HUES64 (cell line): ENCODE measurements around the gene SIRPB2. TPM values are rescaled to one million over a fixed set of nuclear protein-coding genes. Genes with fewer than 3 reads are reported as not detected.

Source experiments
- H3K27ac ChIP-seq: 2 replicates; pipeline ENCODE4 v1.7.0; 2013; ENCODE audit warnings: low read depth, low read length, inconsistent platforms
- H3K27me3 ChIP-seq: 2 replicates; pipeline ENCODE4 v1.6.1; 2013; ENCODE audit warnings: mild to moderate bottlenecking, low read length; ENCODE audit not compliant: insufficient read depth
- H3K36me3 ChIP-seq: 2 replicates; pipeline ENCODE4 v1.6.1; 2013; ENCODE audit warnings: mild to moderate bottlenecking, low read length; ENCODE audit not compliant: insufficient read depth
- H3K4me1 ChIP-seq: 2 replicates; pipeline ENCODE4 v1.6.1; 2013; ENCODE audit warnings: mild to moderate bottlenecking, low read length, moderate library complexity; ENCODE audit not compliant: insufficient read depth
- H3K4me3 ChIP-seq: 2 replicates; pipeline ENCODE4 v1.5.1; 2013; ENCODE audit warnings: mild to moderate bottlenecking, low read length, moderate library complexity
- H3K9ac ChIP-seq: 2 replicates; pipeline ENCODE4 v1.6.1; 2013; ENCODE audit warnings: mild to moderate bottlenecking, low read depth, low read length
- H3K9me3 ChIP-seq: 2 replicates; pipeline ENCODE4 v1.6.1; 2013; ENCODE audit warnings: low read depth, low read length; ENCODE audit not compliant: insufficient read depth
- WGBS: fragments of 150-250, 120-280 bp; methylation state at CpG from one replicate; pipeline ENCODE4 v1.1.7; 2013; ENCODE audit warnings: missing lambda C conversion rate; 5-methylcytosine and 5-hydroxymethylcytosine counted together
- polyA plus RNA-seq, 2 experiments: library from polyadenylated mRNA; stranded (reverse); fragments of 50-300 nt; gene quantifications; one replicate each; pipeline ENCODE4 v1.2.3, GENCODE V29; 2013

SIRPB2 gene
- polyA plus RNA-seq (2013, experiment 1 of 2): not detected
- not detected for polyA plus RNA-seq (2013, experiment 2 of 2)

DNA sequence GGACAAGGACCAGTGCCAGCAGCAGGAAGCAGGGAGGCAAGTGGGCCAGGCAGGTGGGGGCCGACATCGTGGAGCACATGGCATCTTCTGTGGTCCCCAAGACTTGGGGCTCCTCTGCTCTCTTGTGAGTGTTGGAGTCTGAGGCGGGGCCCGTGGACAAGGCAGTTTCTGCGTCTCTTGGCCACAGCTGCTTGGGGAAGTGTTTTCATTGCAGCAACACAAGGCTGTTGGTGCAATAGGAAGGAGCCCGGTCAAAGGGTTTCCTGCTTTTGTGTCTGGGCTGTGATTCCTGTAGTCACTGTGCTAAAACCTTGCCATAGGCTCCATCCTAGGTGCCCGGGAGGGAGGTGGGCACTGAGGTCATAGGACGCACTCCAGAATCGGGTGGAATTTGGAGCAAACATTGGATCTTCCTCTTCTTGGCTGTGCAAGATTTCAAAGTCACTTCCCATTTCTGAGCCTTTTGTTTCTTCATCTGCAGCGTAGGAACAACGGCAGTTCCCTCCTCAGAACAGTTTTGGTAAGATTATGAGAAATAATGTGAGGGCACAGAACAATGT, at the start of gene SIRPB2:
Gene SIRPB2 (minus strand): TSS at position 140 of the 560 bp plus-strand sequence. CDS start 61 bp downstream, at position 79.
- H3K36me3 ChIP-seq: no peaks in the 10 kb centered on the region
- H3K9me3 ChIP-seq: no peaks in the 10 kb centered on the region
- no peak within 1 kb of the TSS for H3K27ac ChIP-seq
- no peaks in the 10 kb centered on the region for H3K4me1 ChIP-seq
- H3K27me3 ChIP-seq: peaks cover 6% of the 10 kb centered on the region; the same call in 1 of the 2 replicates
- WGBS: 95% methylated on average over 11 of the region's 11 CpGs
- no peak within 1 kb of the TSS for H3K4me3 ChIP-seq
- no peak within 1 kb of the TSS for H3K9ac ChIP-seq

DNA sequence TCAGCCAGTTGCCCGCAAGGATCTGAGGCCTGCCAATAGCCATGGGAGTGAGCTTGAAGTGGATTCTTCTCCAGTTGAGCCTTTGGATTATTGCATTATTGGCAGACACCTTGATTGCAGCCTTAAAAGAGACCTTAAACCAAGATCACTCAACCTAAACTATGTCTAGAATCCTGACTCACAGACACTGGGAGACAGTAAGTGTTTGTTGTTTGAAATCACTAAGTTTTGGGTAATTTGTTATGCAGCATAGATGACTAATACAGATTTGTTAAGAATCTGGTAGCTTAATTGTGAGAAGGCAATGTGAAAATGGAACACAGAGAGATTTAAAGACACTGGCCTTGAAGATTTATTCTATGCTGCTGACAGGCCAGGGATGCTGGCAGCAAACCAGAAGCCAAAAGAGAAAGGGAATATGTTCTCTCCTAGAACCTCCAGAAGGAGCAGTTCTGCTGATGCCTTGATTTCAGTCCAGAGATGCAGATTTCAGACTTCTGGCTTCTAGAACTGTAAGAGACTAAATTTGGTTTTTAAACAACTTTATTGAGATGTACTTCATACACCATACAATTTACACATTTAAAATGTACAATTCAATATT, 48.7 kb upstream of the SIRPB2 start:
- H3K9me3 ChIP-seq: no peaks in the 10 kb centered on the region
- no peak overlapping the region for H3K27ac ChIP-seq
- 89% methylated on average over 1 of the region's 1 CpG for WGBS
- no peak overlapping the region for H3K9ac ChIP-seq
- H3K4me1 ChIP-seq: no peaks in the 10 kb centered on the region
- H3K4me3 ChIP-seq: no peak overlapping the region
- no peaks in the 10 kb centered on the region for H3K36me3 ChIP-seq
- no peaks in the 10 kb centered on the region for H3K27me3 ChIP-seq

DNA sequence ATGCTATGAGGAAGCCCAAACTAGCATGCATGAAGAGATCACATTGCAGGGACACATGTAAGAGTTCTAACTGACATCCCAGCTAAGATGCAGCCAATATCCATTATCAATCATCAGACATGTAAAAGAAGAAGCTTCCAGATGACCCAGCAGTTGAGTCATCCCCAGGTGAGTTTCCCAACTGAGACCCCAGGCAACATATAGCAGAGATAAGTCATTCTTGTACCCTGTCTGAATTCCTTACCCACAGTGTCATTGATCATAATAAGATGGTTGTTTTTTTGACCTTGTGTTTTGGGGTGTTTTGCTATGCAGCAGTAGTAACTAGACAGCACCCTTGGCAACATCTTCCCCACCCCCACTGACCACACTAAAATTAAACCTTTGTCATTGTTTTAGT, 47.4 kb upstream of the SIRPB2 start:
- H3K4me3 ChIP-seq: no peak overlapping the region
- no peaks in the 10 kb centered on the region for H3K4me1 ChIP-seq
- no peaks in the 10 kb centered on the region for H3K9me3 ChIP-seq
- no peak overlapping the region for H3K27ac ChIP-seq
- no peaks in the 10 kb centered on the region for H3K36me3 ChIP-seq
- H3K27me3 ChIP-seq: no peaks in the 10 kb centered on the region
- no peak overlapping the region for H3K9ac ChIP-seq

DNA sequence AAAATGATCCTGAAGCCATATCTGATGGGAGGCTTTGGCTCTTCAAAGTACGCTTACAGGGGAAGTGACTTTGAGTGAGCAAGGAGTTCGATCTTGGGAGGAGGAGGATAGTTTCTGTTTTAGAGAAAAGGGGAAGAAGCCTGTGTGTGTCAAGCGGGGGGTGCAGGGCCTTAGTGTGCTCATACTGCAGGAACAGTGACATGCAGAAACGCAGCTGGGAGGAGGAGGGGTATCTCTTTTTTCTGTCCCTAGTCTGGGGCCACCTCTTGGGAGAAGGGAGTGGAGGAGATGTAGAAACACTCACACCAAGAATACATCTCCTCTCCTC, 46.5 kb upstream of the SIRPB2 start:
- Histone ChIP-seq H3K27ac (no peak overlapping the region), H3K27me3 (no peaks in the 10 kb centered on the region), H3K9ac (no peak overlapping the region), H3K4me1 (no peaks in the 10 kb centered on the region), H3K4me3 (no peak overlapping the region), H3K36me3 (no peaks in the 10 kb centered on the region), H3K9me3 (no peaks in the 10 kb centered on the region)
- 68% methylated on average over 4 of the region's 4 CpGs for WGBS

DNA sequence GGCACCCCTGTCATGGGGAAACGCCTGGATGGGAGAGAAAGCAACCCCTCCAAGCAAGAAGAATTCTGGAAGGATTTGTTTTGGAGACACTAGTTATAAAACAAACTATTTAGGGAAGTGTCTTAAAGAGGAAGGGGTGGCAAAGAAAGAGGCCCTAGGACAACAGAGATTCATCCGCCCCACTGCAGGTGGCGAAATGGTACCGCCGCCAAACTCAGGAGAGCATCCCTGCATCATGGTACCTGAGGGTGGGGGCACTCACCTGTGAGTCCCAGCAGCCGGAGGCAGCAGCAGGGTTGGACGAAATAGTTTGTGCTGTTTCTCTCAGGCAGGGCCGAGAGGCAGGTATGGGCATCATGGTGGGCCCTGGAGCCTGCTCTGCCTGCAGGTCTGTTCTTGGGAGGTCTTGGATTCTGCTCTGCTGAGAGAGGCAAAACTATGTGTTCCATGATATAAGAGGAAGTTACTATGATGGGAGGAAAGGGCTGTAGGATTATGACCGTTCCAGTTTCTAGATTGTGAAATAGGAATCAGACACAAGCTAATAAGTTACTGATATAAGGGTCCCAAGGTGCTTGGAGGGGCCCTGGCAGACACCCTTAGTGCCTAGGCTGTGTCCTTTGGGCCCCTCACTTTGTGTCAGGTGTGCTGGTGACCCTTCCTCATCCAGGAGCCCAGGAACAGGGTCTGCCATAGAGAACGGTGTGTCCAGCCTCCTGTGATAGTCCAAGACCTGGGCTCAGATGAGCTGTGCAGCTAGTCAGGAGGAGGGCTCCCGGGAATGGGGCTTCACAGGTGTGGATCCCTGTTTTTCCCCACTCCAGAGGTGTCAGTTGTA, 45.9 kb upstream of the SIRPB2 start:
- WGBS: 92% methylated on average over 11 of the region's 11 CpGs
- H3K4me3 ChIP-seq: no peak overlapping the region

DNA sequence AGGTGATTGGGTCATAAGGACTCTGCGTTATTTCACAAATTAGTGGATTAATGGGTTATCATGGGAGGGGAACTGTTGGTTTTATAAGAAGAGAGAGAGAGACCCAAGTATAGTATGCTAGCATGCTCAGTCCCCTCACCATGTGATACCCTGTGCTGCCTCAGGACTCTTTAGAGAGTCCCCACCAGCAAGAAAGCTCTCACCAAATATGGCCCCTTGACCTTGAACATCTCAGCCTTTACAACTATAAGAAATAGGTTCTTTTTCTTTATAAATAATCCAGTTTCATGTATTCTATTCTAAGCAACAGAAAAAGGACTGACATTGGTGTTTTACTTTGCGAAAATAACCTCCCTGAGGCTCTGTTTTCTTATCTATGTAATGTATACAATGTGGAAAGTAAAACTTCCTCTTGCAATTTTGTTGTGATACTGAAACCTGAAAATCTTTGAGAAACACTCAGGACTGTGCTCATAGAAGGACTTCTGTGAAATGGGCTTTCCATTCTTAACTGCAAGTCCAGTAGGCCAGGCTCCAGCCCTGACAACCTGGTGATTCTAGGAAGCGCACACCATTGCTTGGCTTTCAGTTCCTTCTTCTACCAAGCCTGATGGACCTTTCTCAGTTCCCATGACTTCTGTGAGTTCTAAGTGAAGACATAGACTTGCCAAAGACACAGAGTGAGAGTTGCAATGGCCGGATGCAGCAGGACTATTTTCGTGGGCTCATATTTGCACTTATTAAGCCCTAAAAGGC, 44.4 kb upstream of the SIRPB2 start:
- H3K36me3 ChIP-seq: no peaks in the 10 kb centered on the region
- H3K4me1 ChIP-seq: no peaks in the 10 kb centered on the region
- no peak overlapping the region for H3K27ac ChIP-seq
- WGBS: 91% methylated on average over 4 of the region's 5 CpGs
- H3K4me3 ChIP-seq: no peak overlapping the region
- H3K9ac ChIP-seq: no peak overlapping the region
- no peaks in the 10 kb centered on the region for H3K27me3 ChIP-seq
- H3K9me3 ChIP-seq: no peaks in the 10 kb centered on the region

More for the DNA sequence above, 45.9 kb upstream of the SIRPB2 start:
- Histone ChIP-seq H3K36me3 (no peaks in the 10 kb centered on the region), H3K4me1 (no peaks in the 10 kb centered on the region), H3K9ac (no peak overlapping the region), H3K27me3 (no peaks in the 10 kb centered on the region), H3K27ac (no peak overlapping the region), H3K9me3 (no peaks in the 10 kb centered on the region)

DNA sequence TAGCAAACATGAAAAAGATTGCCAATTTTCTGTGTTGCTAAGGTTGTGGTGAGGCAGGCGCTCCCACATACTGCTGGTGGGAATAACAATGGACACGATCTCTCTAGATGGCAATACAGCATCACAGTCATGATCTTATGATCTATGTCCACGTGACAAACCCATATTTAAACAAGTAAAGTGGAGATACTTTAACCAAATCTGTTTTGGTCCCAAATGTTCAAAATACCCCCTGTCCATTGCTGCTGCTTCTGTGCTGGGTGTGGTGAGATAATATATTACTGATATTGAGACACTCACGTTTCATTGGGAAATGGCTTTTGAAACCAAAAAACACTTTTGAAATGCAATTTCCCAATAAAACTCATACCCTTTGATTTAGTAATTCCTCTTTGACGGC, 43.3 kb upstream of the SIRPB2 start:
- Histone ChIP-seq H3K27me3 (no peaks in the 10 kb centered on the region), H3K4me3 (no peak overlapping the region), H3K9me3 (no peaks in the 10 kb centered on the region), H3K9ac (no peak overlapping the region), H3K4me1 (no peaks in the 10 kb centered on the region), H3K36me3 (no peaks in the 10 kb centered on the region), H3K27ac (no peak overlapping the region)
- 95% methylated on average over 5 of the region's 5 CpGs for WGBS

DNA sequence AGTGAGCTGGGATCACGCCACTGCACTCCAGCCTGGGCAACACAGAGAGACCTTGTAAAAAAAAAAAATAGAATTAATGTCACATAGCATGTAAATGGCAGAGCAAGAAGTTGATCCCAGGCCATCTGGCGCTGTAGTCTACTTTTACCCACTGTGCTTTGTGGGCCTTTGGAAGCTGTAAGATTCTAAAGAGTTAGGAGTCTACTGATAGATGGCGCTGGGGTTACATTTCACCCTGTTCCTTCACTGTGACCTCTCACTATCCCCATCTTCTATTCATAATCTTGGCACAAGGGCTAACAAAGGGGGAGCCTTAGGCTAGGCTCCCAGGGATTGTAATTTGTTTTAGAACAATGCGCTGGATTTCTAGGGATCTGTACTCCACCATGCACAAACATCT, 41.8 kb upstream of the SIRPB2 start:
- Histone ChIP-seq H3K27me3 (no peaks in the 10 kb centered on the region), H3K9ac (no peak overlapping the region), H3K36me3 (no peaks in the 10 kb centered on the region), H3K27ac (no peak overlapping the region), H3K9me3 (no peaks in the 10 kb centered on the region), H3K4me3 (no peak overlapping the region), H3K4me1 (no peaks in the 10 kb centered on the region)
- WGBS: 79% methylated on average over 4 of the region's 4 CpGs

DNA sequence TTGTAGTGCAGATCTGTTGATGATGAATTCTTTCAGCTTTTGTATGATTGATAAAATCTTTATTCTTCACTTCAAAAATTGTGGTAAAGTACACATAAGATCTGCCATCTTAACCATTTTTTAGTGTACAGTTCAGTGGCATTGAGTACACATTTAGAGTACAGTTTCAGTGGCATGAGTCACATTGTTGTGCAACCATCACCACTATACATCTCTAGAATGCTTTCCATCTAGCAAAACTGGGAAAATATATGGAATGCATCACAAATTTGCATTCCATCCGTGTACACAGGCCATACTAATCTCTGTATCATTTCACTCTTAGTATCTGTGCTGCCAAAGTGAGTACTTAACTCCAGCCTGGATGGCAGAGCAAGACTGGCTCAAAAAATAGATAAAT, 37.6 kb upstream of the SIRPB2 start:
- Histone ChIP-seq H3K36me3 (no peaks in the 10 kb centered on the region), H3K9me3 (no peaks in the 10 kb centered on the region), H3K27ac (no peak overlapping the region), H3K9ac (no peak overlapping the region), H3K27me3 (no peaks in the 10 kb centered on the region), H3K4me1 (no peaks in the 10 kb centered on the region), H3K4me3 (no peak overlapping the region)
- WGBS: 64% methylated on average over 1 of the region's 1 CpG

DNA sequence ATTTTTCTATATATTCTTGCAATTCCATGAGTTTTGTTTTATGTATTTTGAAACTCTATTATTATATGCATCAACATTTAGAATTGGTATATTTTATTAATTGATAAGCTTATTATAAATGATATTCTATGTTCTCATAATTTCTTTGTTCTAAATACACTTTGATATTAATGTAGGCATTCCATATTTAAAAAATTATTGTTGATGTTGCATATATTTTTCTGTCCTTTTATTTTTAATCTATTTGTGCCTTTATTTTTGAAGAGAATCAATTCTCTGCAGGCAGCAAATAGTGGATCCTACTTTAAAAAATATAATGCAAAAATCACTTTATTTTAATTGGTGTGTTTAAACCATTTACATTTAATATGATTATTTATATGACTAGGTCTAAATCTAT, 36.7 kb upstream of the SIRPB2 start:
- Histone ChIP-seq H3K9ac (no peak overlapping the region), H3K4me1 (no peaks in the 10 kb centered on the region), H3K9me3 (no peaks in the 10 kb centered on the region), H3K4me3 (no peak overlapping the region), H3K36me3 (no peaks in the 10 kb centered on the region), H3K27ac (no peak overlapping the region), H3K27me3 (no peaks in the 10 kb centered on the region)

DNA sequence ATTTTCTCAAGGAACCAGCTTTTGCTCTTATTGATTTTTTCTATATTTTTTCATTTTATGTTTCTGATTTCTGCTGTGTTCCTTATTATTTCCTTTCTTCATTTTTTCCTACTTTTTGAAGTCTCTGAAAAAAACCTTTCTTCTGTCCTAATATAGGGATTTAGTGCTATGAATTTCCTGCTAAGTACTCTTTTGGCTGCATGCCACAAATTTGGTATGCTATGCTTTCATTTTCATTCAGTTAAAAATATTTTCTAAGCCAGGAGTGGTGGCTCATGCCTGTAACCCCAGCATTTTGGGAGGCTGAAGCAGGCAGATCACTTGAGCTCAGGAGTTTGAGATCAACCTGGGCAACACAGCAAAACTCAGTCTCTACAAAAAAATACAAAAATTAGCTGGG, 35.7 kb upstream of the SIRPB2 start:
- no peak overlapping the region for H3K27ac ChIP-seq
- no peak overlapping the region for H3K4me3 ChIP-seq
- no peaks in the 10 kb centered on the region for H3K27me3 ChIP-seq
- H3K9me3 ChIP-seq: no peaks in the 10 kb centered on the region
- no peaks in the 10 kb centered on the region for H3K4me1 ChIP-seq
- H3K9ac ChIP-seq: no peak overlapping the region
- no peaks in the 10 kb centered on the region for H3K36me3 ChIP-seq
